Retina (tissue), 1 donor: ENCODE data around the gene MAB21L1.

Experiments
- DNase-seq: peaks from one replicate; pipeline ENCODE4 v3.0.0-alpha.2; 2016

Gene MAB21L1

GRCh38 chr13:35479038-35479492 lies 2.6 kb upstream of the MAB21L1 start:
- no peak for DNase-seq

- peak; percentile 91 for DNase-seq
These were observed 2.0 kb upstream of the MAB21L1 start for GRCh38 chr13:35478271-35479037.

- no peak for DNase-seq
These were observed 977 bp upstream of the MAB21L1 start for GRCh38 chr13:35477386-35477946.

- DNase-seq: peak; percentile 80
These were observed 1.1 kb downstream of the MAB21L1 start for GRCh38 chr13:35475212-35475959.

DNA sequence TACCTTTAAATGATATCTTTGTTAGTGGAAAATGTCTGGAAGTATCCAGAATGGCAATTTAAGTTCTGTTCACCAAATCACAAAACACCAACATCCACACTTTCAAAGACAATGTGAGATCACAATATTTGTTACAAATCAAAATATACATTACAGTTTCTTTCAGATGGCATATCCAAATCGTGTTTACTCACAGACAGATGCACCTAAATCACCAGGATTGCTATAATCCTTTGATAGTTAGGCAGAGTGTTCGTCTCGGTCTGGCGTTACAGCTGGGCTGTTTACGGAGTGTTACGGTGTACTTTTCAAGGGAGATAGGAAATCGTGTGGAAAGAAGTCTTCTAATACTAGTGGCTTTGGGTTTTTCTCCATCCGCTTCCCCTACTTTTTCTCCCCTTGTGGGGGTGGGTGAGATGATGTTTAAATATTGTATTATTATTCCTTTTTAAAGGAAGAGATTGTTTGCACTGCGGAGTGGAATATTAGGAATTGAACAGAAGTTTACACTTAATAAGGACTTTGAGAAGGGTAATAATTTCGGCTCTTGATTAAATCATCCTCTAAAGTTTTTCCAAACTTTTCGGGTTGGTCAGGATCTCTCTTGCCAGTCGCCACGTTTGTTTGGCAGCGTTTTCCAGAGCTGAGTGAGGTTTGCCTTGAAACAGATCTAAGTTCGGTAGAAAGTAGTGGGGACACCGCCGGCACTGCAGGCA lies 1.8 kb downstream of the MAB21L1 start:
- DNase-seq: peak; percentile 45

GRCh38 chr13:35473802-35474201 lies 2.7 kb downstream of the MAB21L1 start:
- DNase-seq: no peak

DNA sequence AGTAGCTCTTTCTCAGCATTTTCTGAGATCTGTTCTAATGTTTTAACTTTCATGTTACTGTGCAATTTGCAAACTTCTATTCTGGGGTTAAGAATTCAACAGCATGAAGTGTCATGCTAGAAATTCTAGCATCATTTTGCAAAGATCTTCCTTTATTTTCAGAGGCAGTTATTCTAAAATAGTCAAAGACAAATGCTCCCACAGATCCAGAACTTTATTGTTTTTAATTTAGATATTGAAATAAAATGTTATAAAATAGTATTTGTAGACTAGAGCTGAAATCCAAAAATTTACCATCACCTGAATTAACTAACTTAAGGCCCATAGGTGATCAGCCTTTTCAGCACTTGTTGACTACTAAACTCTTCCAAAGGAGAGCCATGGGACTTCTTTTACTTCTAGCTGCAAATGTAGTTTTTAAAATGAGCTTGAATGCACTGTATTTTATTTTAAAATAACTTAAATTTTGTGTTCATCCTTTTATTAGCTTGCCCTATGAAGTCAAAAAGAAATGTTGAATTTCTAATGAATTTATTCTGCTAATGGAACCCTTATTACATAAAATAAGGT lies 3.2 kb downstream of the MAB21L1 start:
- DNase-seq: peak; percentile 28

GRCh38 chr13:35472323-35472881 lies 4.1 kb downstream of the MAB21L1 start:
- peak; percentile 80 for DNase-seq

GRCh38 chr13:35471706-35472322 lies 4.7 kb downstream of the MAB21L1 start:
- DNase-seq: peak; percentile 86

- DNase-seq: peak; percentile 95
These were observed 5.5 kb downstream of the MAB21L1 start for GRCh38 chr13:35470671-35471661.

DNA sequence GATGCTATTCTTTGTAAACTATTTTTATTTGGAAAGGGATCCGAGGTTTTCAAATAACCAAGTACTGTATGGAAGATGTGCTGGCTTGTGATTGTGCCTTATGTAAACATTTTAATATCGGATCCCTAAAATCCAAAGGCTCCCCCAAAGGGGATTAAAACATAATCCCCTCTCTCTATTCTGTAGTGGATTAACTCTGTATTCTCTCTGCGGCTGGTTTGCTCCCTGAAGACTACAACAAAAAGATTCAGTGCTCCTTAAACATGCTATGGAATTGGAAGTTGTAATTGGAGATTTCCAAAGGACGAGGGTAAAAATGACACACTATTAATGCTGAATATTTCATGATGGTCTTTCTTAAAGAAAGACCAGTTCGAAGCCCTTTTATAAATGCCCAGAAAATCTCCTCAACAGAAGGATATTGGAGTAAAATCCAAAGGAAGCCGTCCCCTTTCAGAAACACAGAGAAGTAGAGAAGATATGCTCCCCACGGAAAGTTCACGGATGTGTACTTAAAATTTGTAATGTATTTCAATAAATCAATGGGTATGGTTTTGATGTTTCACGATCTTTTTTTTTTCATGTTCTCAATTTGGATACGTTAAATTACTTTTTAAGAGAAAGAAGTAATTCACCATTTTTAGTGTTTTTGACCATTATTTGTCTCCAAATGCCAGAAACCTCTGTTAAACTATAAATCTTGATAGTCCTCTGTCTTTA lies 6.5 kb downstream of the MAB21L1 start:
- peak; percentile 60 for DNase-seq

GRCh38 chr13:35468195-35468594 lies 8.3 kb downstream of the MAB21L1 start:
- no peak for DNase-seq

- DNase-seq: no peak
These were observed 11.1 kb downstream of the MAB21L1 start for GRCh38 chr13:35465371-35465770.

GRCh38 chr13:35460061-35460460 lies 16.4 kb downstream of the MAB21L1 start:
- no peak for DNase-seq

DNA sequence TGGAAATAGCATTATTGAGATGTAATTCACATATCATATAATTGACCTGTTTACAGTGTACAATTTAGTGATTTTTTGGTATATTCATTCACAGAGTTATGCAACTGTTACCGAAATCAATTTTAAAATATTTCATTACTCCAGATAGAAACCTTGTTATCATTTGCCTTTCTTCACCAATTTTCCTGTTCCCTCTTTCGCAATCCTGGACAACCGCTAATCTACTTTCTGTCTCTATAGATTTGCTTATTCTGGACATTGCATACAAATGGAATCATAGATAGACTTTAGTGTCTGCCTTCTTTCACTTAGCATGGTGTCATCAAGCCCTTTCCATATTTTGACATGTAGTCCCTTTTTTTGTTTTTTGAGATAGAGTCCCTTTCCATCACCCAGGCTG lies 19.2 kb downstream of the MAB21L1 start:
- no peak for DNase-seq

- DNase-seq: no peak
These were observed 21.5 kb downstream of the MAB21L1 start for GRCh38 chr13:35455022-35455421.

GRCh38 chr13:35449821-35450220 lies 26.7 kb downstream of the MAB21L1 start:
- no peak for DNase-seq

DNA sequence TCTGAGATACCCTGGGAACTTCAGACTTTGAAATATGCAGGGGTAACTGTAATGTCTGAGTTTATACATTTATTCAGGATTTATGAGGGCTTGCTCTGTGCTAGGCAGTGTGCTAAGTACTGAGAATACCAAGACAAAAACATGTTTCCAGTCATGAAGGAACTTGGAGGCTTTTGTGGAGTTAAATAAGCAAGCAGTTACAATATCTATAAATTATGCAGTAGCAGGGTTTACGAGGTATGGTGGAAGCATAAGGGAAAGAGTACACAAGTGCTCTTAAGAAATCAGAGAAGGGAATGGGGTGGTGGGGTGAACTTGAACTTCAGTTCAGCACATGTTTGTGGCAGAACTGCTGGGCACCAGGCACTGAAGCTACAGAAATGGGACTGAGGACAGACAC lies 28.0 kb downstream of the MAB21L1 start:
- no peak for DNase-seq
